Thoracic aorta (tissue), 2 donors: ENCODE results near the gene HMCN2. TPM values are rescaled to one million over a fixed set of nuclear protein-coding genes. Genes with fewer than 3 reads are reported as not detected.

ENCODE experiments used
- ATAC-seq: fragments of 150-250 bp; one replicate; pipeline ENCODE4 v1.8.0; 2017; ENCODE audit warnings: low read depth; ENCODE audit not compliant: insufficient number of reproducible peaks, low FRiP score
- DNase-seq: peaks from one replicate; pipeline ENCODE4 v3.0.0-alpha.2; 2020; ENCODE audit warnings: low spot score
- H3K27ac ChIP-seq, 2 donors: fragments of 200-600 bp; sonication (generic); 1 replicate in 1 of 2; 2 replicates in 1 of 2; pipeline ENCODE4 v1.5.1; 2016; ENCODE audit warnings: mild to moderate bottlenecking in 2 of 2, moderate library complexity in 2 of 2
- H3K27me3 ChIP-seq: fragments of 200-600 bp; sonication (generic); replicated peaks from 2 replicates; pipeline ENCODE4 v1.6.0; 2016; ENCODE audit warnings: mild to moderate bottlenecking; ENCODE audit not compliant: insufficient read depth
- H3K36me3 ChIP-seq: fragments of 200-600 bp; sonication (generic); one replicate; pipeline ENCODE4 v1.5.1; 2016
- H3K4me1 ChIP-seq, 2 donors: fragments of 200-600 bp; sonication (generic); 1 replicate in 1 of 2; 2 replicates in 1 of 2; pipeline versions ENCODE4 v1.5.1 to v1.6.0; 2016; ENCODE audit warnings: low read depth in 2 of 2, mild to moderate bottlenecking in 1 of 2; ENCODE audit not compliant: control insufficient read depth in 1 of 2
- H3K4me3 ChIP-seq: fragments of 200-600 bp; sonication (generic); 2 replicates; pipeline ENCODE4 v1.5.1; 2016; ENCODE audit warnings: mild to moderate bottlenecking
- H3K9me3 ChIP-seq: fragments of 200-600 bp; sonication (generic); 2 replicates; pipeline ENCODE4 v1.5.1; 2016
- total RNA-seq, 2 donors: library from RNA; depleted of rRNA; stranded (reverse); fragments of >200 nt; gene quantifications; one replicate each; pipeline versions ENCODE4 v1.1.0 to v1.2.3, GENCODE V29; 2016
- TF ChIP-seq, protein P1 (sequence below): fragments of 200-600 bp; sonication (generic); IDR thresholded peaks from one replicate; pipeline ENCODE4 v1.5.1; 2019; ENCODE audit warnings: antibody characterized with exemption

The HMCN2 gene
- total RNA-seq, 2 donors from 2014 or later: 2.4 to 6.3 TPM

DNA sequence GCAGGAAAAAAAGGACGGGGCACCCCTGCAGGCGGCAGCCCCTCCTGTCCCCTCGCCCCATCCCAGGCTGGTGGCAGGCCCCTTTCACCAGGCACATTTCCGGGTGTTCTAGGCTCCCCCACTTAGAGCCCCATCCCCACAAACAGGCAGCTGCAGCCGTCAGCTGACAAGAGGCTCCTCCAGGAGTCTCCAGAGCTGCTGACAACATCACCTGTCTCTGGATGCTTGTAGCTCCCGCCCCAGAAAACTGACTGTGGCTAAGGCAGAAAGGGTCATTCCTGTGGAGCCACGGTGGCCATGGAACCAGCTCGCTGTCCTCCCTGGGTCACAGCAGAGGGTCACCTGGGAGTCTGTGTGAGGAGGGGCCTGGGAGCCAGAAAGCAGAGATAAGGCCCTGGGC, 50.9 kb downstream of the HMCN2 start:
- no peak for ATAC-seq
- Histone ChIP-seq H3K36me3 (no peaks in the 10 kb centered on the region), H3K27me3 (no peaks in the 10 kb centered on the region), H3K27ac (no peak overlapping the region), H3K4me1 (no peaks in the 10 kb centered on the region), H3K4me3 (no peak overlapping the region), H3K9me3 (no peaks in the 10 kb centered on the region)
- TF ChIP-seq, protein P1, sequence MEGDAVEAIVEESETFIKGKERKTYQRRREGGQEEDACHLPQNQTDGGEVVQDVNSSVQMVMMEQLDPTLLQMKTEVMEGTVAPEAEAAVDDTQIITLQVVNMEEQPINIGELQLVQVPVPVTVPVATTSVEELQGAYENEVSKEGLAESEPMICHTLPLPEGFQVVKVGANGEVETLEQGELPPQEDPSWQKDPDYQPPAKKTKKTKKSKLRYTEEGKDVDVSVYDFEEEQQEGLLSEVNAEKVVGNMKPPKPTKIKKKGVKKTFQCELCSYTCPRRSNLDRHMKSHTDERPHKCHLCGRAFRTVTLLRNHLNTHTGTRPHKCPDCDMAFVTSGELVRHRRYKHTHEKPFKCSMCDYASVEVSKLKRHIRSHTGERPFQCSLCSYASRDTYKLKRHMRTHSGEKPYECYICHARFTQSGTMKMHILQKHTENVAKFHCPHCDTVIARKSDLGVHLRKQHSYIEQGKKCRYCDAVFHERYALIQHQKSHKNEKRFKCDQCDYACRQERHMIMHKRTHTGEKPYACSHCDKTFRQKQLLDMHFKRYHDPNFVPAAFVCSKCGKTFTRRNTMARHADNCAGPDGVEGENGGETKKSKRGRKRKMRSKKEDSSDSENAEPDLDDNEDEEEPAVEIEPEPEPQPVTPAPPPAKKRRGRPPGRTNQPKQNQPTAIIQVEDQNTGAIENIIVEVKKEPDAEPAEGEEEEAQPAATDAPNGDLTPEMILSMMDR: no peak
- DNase-seq: no peak

DNA sequence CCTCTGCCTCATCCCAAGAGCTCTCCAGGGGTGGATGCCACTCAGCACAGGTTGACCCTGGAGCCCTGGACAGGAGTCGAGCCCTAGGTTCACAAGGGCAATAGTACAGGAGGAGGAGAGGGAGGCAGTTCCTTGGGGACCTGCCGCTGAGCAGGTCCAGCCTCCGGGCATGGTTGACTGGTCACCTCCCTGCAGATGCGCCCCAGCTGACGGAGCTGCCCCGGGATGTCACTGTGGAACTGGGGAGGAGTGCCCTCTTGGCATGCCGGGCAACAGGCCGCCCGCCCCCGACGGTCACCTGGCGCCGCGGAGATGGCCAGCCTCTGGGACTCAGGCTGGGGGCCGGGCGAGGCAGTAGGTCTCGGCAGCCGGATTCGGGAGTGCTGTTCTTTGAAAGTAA, 53.7 kb downstream of the HMCN2 start:
- Histone ChIP-seq H3K4me3 (no peak overlapping the region), H3K4me1 (no peaks in the 10 kb centered on the region), H3K27ac (no peak overlapping the region), H3K9me3 (no peaks in the 10 kb centered on the region), H3K27me3 (no peaks in the 10 kb centered on the region), H3K36me3 (no peaks in the 10 kb centered on the region)
- TF ChIP-seq, protein P1: no peak
- DNase-seq (no peak), ATAC-seq (no peak)

DNA sequence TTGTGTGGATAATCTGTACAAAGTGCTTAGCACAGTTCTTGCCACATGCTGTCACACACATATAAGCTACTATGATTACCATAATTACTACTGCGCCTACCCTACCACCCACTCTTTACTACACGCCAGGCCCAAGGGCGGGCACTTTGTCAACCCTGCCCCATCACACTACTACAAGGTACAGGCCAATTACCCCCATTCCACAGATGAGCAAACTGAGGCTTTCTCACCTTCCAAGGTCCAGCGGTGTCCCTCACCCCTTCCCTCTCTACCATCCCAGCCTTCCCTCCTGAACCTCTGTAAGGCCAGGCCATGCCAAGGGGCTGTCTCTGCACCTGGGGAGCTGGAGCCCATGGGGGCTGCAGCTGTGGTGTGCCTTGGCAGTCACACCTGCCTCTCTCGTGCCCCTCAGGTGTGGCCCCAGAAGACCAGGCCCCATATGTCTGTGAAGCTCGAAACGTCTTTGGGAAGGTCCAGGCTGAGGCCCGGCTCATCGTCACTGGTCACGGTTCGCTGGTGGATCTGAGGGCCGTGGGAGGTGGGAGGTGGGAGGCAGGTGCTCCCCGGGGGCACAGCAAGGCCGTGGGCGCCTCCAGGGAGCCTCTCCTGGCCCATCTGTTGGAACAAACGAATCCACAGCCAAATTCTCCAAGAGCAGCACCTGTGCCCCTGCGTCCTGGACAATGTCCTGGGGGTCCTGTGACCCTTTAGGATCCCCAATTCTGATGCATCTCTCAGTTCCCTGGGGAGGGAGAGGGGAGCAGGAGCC, 54.6 kb downstream of the HMCN2 start:
- TF ChIP-seq, protein P1: no peak
- no peak for ATAC-seq
- Histone ChIP-seq H3K27ac (no peak overlapping the region), H3K4me3 (no peak overlapping the region), H3K27me3 (no peaks in the 10 kb centered on the region), H3K9me3 (no peaks in the 10 kb centered on the region), H3K36me3 (no peaks in the 10 kb centered on the region), H3K4me1 (no peaks in the 10 kb centered on the region)
- no peak for DNase-seq

DNA sequence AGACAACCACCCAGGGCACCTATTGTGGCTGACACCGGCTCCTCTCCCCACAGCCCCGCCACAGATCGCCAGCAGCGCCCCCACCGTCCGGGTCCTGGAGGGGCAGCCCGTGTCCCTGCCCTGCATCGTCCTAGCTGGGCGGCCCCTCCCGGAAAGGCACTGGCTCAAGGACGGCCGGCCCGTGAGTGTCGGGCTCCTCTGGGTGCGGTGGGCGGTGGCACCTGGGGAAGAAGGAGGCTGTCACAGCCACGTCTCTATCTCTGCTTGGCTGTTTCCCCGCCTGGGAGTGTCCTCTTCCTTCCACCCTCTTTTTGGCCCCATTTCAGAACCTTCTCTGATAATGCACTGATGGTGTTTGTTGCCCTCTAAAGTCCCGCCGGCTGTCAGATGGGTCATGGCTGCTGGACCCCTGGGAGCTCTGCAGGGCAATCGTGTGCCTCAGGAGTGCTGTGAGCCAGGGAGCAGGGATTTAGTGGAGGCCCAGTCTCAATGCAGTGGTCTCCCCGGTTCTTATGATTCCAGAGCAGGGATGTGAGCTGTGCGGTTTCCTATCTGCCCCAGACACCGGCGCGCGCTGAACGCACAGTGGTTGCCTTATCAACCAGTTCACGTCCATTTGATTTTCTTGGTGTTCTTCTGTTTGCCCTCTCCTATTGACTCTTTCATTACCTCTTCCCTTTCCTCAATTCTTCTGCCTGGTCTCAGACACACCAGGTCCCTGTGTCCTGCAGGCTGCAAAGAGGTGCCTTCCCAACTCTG, 55.3 kb downstream of the HMCN2 start:
- Histone ChIP-seq H3K4me1 (no peaks in the 10 kb centered on the region), H3K36me3 (no peaks in the 10 kb centered on the region), H3K27ac (no peak overlapping the region), H3K27me3 (no peaks in the 10 kb centered on the region), H3K9me3 (no peaks in the 10 kb centered on the region), H3K4me3 (no peak overlapping the region)
- ATAC-seq (no peak), DNase-seq (no peak)
- TF ChIP-seq, protein P1: no peak

DNA sequence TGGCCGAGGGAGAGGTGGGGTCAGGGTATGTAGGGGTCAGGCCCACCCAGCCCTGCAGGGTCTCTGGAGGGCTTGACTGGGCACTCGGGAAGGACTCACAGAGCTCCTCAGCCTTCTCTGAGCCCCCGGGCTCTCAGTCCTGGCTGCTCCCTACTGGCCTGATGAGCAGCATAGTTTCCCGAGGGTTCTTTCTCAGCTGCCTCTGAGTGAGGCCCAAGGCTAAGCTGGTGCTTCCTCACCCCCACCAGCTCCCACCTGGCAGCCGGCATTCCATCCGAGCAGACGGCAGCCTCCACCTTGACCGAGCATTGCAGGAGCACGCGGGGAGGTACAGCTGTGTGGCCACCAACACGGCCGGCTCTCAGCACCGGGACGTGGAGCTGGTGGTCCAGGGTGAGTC, 56.0 kb downstream of the HMCN2 start:
- no peaks in the 10 kb centered on the region for H3K9me3 ChIP-seq
- H3K4me3 ChIP-seq: no peak overlapping the region
- no peaks in the 10 kb centered on the region for H3K27me3 ChIP-seq
- H3K36me3 ChIP-seq: no peaks in the 10 kb centered on the region
- no peaks in the 10 kb centered on the region for H3K4me1 ChIP-seq
- DNase-seq (no peak), ATAC-seq (no peak)
- no peak overlapping the region for H3K27ac ChIP-seq
- TF ChIP-seq, protein P1: no peak
